Measurements from ENCODE around the gene PLCXD3. TPM values are rescaled to one million over a fixed set of nuclear protein-coding genes. Genes with fewer than 3 reads are reported as not detected.

The PLCXD3 gene, protein sequence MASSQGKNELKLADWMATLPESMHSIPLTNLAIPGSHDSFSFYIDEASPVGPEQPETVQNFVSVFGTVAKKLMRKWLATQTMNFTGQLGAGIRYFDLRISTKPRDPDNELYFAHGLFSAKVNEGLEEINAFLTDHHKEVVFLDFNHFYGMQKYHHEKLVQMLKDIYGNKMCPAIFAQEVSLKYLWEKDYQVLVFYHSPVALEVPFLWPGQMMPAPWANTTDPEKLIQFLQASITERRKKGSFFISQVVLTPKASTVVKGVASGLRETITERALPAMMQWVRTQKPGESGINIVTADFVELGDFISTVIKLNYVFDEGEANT
- 0.38 and 0.64 TPM in 2 replicates for total RNA-seq

DNA sequence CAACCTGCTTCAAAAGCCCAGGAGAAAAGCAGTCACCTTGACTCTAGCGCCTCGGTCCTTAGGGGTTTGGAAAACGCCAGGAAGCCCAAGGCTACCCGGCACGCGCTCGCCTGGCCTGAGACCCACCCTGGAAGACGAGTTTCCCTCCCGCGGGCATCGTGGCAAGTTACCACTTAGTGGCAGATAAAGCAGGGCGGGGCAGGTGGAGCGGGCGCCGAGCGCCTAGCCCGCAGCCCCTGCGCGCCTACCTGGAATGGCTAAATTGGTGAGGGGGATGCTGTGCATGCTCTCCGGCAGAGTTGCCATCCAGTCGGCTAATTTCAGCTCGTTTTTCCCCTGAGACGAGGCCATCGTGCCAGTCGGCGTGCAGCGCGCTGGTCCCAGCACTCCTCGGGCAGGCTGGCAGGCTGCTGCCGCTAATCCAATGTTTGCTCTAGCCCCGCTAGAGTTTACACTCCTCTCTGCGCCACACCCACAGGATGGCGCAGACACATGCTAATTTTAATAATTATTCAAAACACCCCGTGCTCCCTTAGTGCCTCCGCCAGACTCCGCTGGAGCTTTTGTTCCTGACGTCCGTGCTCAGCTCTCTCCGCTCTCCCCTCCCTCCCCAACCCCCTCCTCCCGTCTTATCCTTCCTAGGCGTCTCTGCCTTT, at the start of gene PLCXD3:
PLCXD3 (minus strand) TSS at position 426 of the 656 bp plus-strand sequence; CDS start at position 351, 75 bp downstream.
- no peak for DNase-seq (ENCODE audit: low read depth in 2 of 2)

DNA sequence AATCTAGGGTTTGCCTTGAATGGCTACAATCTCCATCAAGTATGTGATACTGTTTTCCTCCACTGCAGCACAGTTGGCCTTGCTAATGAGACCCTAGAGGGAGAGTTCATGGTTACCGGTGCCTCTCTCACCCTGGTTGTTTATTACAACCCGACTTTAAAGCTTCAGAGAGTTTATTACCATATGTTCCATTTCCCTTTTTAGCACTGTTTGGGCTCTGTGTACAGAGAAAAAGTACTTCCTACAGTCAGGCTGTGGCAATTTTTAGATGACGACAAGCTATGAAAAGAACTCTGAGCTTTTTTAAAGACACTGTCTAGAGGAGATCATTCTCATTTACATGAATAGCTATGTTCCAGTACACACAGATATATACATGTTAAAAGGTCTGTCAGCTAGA, 48.8 kb upstream of the PLCXD3 start:
- no peak for DNase-seq (ENCODE audit: low read depth in 2 of 2)

DNA sequence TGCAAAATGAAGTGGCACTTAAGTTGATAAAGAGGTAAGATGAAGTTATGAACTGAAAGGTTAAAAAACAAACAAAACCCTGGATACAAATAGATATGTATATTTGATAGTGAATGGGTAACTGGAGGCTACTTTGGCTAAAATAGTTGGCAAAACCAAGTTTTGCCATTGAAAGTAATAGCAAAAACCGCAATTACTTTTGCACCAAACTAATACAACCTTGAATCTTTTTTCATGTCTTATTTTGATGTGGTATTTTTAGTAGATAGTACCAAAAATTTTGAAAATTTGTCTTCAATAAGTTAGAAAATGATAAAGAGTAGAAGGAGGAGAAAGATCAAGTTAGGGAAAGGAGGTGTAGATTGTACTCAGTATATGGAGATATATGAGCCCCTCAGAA, 47.9 kb upstream of the PLCXD3 start:
- no peak for DNase-seq (ENCODE audit: low read depth in 2 of 2)

DNA sequence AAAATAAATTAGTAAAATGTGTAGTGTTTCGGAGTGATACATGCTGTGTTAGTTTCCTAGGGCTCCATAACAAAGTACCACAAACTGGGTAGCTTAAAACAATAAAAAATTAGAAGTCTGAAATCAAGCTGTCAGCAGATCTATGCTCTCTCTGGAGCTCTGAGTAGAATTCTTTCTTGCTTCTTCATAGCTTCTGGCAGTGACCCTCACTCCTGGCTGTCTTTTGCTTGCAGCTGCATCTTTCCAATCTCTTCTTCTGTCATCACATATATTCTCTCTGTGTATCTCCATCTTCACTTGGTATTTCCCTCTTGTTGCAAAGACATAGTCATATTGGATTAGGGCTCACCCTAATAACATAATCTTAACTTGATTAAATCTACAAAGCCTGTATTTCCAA, 37.6 kb upstream of the PLCXD3 start:
- no peak for DNase-seq (ENCODE audit: low read depth in 2 of 2)

DNA sequence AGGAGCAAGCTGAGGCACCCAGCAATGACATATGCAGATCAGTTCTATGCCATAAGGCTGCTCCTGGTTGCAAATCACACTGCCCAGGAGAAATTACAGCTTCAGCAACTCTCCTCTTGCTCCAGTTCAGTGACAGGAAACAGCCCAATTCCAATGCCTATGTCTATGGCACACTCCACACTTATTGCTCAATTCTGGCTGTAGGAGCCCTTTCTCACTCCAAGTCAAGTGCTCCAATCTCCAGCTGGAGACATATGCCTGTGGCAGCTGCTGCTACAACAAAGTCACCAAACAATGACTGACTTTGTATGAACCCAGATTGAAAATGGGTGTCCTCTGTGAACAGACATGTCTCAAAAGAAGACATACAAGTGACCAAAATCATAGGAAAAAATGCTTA, 31.8 kb upstream of the PLCXD3 start:
- DNase-seq (ENCODE audit: low read depth in 2 of 2) = no peak

DNA sequence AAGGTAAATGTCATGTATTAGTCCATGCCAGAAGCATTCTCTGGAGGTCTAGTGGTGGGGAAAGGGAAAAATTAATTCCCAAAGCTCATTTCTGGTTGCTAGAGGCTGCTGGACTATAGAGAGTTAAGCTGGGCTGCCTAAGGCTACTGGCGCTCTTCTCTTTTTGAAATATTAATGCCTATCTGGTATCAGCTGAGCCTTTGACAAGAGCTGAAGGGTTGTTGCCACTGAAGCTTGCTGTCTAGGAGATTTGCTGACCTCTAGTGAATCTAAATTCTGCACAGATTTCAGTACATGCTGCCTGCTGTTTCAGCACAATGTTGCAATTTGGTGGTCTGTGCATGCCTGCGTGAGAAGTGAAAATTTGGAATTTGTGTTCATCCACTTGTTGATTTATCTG, 29.1 kb upstream of the PLCXD3 start:
- no peak for DNase-seq (ENCODE audit: low read depth in 2 of 2)

DNA sequence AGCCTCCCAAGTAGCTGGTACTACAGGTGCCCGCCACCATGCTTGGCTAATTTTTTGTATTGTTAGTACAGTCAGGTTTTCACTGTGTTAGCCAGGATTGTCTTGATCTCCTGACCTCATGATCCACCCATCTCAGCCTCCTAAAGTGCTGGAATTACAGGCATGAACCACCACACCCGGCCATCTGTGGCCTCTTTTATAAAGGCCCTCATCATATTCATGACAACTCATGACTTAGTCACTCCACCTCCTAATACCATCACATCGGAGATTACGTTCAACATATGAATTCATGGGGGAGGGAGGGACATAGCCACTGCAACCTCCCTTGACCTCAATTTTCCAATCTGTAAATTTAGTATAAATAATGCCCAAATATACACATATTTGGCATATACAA, 27.2 kb upstream of the PLCXD3 start:
- no peak for DNase-seq (ENCODE audit: low read depth in 2 of 2)

DNA sequence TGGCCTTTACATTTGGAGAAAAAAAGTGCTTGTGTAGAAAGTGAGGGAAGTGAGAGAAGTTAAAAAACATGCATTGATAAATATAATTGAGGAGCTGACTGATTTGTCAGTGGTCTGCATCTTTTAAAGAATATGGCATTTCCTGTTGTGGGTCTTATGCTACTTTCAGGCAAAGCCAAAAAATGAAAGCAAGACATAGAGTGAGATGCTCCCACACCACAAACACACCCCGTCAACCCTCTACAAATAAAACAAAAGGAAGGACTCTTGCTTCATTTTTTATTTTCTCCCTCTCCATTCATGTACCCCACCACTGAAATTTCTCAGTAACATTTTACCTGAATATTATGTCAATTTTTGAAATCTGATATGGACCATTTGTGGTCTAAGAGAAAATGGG, 22.1 kb upstream of the PLCXD3 start:
- DNase-seq (ENCODE audit: low read depth in 2 of 2) = no peak

DNA sequence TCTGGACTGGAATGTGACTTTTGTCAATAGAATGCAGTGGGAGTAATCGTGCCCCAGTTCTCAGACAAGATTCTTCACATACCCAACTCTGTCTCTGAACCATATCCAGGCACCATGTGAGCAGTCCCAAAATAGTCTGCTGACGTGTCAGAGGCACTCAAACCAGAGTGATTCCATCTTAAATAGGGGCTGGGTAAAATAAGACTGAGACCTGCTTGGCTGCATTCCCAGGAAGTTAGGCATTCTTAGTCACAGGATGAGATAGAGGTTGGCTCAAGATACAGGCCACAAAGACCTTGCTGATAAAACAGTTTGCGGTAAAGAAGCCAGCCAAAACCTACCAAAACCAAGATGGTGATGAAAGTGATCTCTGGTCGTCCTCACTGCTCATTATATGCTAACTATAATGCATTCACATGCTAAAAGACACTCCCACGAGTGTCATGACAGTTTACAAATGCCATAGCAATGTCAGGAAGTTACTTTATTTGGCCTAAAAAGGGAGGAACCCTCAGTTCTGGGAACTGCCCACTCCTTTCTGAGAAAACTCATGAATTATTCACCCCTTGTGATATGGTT, 16.9 kb upstream of the PLCXD3 start:
- peak in 1 of 2 donors; percentile 37 for DNase-seq (ENCODE audit: low read depth in 2 of 2)

DNA sequence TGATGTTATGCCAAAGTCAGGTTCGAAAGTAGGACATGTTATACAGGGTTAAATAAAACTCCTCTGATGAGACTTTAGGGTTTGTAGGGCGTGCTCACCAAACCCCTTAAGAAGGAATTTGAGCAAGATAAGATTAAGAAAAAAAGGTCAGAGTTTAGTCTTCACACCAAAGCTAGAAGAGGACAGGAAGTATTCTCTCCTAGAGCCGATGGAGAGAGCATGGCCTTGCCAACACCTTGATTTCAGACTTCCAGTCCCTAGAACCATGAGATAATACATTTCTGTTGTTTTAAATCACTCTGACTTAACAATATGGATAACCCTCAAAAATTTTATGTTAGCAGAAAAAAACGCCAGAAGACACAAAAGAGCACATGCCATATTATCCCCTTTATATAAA, 16.3 kb upstream of the PLCXD3 start:
- no peak for DNase-seq (ENCODE audit: low read depth in 2 of 2)

DNA sequence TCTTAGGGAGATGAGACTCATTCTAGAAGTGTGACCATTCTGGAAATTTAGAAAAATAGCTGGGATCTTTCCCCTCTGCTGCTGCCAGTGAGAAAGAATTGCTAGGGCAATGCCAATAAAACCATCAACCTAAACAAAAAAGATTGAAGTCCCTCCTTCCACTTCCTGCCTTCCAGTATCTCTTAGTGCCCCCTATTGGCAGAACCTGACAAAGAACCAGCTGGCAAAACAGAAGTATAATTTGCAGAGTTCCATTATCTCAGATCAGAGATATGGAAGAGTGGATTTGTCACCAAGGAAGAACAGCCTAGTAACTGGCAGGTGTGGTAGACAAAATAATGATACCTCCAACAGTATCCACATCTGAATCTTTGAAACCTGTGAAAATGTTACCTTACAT, 13.8 kb upstream of the PLCXD3 start:
- no peak for DNase-seq (ENCODE audit: low read depth in 2 of 2)

DNA sequence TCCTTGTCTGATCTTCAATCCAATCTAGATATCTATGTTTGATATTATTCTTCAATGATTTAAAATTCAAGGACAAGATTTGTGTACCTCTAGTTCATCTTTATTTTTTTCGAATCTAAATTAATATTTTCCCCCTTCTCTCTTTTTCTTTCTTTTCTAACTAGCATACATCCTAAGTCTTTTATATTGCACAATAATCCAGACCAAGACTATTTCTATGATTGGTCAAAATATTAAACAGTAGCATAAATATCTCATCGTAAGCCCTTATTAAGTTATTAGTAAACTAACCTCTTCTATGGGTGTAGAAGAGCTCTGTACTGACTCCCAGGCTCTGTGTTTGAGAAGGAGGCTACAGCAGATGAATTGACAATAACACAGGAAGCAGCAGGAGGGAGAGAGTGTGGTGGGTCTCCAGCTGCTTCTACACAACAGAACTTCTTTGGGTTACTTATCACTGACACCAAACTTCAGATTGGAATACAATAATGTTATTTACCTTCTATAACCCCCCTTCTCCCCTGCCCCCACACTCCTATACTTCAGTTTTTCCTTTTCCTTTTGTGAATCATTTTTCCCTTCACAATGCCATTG, 11.9 kb upstream of the PLCXD3 start:
- no peak for DNase-seq (ENCODE audit: low read depth in 2 of 2)

DNA sequence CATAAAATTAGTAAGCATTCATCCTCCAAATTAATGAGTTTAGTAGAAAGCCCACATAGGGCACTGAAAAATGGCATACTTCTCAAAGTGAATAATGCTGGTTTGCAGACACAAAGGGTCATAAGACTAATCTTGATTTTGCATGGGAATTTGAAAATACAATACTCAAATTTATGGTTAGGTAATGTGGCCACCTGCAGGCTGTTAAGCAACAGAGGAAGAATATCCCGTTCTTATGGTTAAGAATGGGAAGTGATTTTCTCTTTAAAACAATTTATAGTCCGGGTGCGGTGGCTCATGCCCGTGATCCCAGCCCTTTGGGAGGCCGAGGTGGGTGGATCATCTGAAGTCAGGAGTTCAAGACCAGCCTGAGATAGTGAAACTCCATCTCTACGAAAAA, 9.4 kb upstream of the PLCXD3 start:
- DNase-seq (ENCODE audit: low read depth in 2 of 2) = no peak

DNA sequence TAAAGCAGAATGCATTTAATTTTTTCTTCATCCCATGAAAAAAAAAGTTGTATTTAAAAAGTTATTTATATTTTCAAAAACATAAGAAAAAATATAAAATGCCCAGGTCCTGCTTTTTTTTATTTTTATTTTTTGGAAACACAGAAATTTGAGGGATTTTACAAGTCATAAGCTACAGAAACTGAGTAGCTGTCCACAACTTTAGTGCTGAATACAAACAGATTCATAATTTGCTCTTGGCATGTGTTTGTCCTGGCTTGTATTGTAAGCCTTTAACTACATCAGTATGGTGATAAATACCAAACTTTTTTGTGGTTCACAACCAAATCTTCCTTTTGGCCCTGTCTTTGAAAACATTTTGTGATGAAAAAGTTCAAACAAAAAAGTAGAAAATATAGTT, 7.5 kb upstream of the PLCXD3 start:
- DNase-seq (ENCODE audit: low read depth in 2 of 2) = peak in 1 of 2 donors; percentile 16

DNA sequence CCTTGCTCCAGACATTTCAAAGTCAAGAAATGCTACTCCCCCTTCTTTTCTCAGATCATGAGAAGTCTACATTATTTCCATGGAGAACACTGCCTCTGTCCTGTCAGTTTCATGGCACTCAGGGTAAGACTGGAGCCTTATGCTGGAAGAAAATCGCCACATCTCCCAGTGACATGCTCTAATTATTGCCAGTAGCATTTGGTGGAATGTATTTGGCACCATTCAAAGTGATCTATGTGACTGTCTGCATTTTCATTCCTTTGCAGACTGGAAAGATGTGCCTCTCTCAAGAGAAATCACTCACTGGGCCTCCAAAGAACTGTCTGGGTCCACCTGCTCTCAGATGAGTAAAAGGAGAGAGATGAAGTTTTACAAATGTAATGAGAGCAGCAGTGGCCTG, 840 bp upstream of the PLCXD3 start:
- no peak for DNase-seq (ENCODE audit: low read depth in 2 of 2)

DNA sequence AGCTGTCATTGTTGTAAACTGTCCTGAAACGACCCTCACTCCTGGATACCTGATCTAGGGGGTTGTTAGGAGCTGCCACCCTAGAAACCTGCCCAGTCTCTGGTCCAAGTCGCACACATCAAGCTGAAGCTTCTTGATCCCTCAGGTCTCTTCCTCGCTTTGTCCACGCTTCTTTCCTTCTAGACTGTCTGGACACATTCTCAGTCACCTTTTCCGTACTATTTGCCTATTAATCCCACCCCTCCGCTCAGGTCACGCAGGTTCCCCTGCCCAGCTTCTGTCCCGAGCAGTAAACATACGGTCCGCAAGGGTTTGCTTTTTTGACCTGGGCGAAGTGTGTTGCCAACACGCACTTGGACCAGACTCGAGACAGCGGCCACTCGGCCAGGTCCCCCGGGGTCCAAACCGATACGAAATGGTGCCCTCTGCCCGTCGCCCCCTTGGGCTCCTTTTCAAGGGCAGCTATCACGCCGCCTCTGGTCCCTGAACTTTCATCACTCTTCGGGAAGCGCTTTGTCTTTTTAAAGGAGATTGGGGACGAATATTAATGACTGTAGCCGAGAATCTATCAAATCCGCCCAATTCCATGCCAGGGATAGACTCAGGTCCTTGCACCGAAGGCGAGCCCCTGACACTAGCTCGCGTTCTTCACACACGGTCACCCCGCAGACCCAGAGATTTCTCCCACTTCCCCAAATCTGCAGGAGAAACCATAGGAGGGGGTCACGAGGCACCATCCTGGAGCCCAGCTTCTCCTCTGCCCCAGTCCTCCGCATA, 814 bp downstream of the PLCXD3 start:
- no peak for DNase-seq (ENCODE audit: low read depth in 2 of 2)

DNA sequence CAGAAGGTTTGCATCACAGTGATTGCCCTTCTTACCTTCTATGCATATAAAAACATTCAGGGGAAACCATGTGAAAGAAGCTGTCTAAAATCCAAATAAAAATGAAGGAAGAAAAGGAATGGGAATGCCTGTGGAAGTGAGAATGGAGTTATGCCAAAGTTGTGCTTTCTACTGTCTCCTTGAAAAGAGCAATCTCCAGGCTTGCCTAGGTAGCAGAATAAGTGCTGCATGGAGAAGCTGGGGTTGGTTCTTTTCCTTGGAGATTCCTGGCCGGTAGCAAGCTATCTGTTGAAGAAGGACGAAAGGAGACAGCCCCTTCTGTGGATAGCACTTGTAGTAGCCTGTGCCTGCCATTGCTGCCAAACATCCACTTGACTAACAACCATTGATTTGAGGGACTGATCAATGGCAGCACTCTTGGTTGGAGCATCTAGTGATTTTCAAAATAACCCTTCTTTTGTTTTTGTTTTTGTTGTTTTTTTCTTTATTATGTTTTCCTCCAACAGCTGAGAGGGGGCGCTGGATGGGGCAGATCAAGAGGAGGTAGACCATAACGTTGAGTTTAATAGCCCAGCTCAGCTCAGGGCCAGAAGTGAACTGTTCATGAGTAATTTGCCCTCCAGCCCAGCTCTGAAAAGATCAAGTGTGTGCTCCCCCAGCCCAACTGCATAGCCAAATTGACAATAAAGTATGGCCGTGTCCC, 1.6 kb downstream of the PLCXD3 start:
- no peak for DNase-seq (ENCODE audit: low read depth in 2 of 2)

DNA sequence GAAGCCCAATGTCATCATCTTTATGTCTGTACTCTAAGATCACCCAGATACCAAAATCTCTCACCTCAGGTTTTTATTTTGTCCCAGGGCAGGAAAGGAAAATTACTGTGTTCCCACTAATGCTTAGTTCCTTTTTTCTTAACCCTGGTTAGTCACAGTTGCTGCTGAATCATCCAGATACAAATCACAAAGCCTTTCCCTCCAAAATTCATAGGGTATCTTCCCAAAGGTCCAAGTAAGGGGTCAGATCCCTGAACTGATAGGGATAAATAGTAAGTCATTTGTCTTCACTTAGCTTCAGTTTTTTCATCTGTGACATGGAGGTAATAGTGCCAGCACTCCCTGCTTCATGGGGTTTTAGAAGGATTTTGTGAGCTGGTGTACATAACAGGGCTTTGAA, 2.2 kb downstream of the PLCXD3 start:
- DNase-seq (ENCODE audit: low read depth in 2 of 2) = no peak

DNA sequence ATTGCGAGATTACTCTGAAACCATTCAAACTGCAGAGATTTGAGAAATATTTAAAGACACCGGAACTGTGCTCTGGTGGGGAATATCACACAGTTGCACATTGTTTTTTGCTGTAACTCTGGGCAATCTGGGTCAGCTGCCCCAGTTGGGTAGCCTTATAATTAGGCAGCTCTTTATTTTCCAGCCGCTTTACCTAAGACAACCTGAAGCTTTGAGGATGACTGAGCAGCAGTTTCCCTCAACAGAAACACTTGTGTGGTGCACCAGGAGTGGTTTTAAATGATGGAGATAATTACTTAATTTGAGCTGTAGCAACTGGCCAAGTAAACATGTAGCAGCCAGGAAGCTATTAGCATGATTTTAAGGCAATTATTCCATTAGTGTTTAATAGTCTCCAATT, 2.9 kb downstream of the PLCXD3 start:
- no peak for DNase-seq (ENCODE audit: low read depth in 2 of 2)

DNA sequence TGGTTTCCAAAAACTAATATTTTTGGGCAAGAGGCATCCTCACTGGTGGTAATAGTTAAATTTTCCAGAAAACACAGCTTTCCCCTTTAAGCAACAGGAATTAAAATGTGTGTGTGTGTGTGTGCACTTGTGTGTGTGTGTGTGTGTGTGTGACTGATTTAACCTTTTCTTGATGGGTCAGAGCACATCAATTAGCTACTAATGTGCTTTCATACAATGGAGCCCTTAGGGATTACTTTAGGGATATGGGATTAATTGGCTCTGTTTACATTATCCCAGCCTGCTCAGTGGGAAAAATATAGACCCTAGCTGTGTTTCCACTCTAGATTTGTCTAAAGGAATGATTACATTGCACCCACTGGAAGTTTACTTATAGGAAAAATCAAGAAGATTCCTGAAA, 6.5 kb downstream of the PLCXD3 start:
- DNase-seq (ENCODE audit: low read depth in 2 of 2) = no peak

DNA sequence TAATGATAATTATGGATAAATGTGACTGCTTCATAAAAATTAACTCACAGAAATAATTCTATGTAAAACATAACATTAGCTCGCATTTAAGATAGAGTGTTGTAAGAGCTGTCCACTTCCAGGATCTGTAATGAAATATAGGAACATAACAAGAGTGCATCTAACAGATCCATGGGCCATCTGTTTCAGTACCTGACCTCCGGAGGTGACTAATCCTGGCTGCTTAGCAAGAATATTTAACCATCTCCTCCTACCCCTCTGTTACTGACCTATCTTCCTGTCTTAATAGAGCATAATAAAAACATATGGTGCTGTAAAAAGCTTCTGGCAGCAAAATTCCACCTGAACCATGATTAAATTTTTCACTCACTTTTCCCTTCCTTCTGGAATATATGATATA, 7.1 kb downstream of the PLCXD3 start:
- DNase-seq (ENCODE audit: low read depth in 2 of 2) = no peak

Data from dermis microvascular lymphatic vessel endothelial cell (primary cell).